HG03520 (cell line): ENCODE results near the gene GMPPB.
"Not testable (repeated sequence)": the region's sequence is repeated elsewhere in the genome, so short reads cannot be mapped to it uniquely, and the experiment has no call there.

Source experiments
- ATAC-seq: cut with Tn5 transposase; IDR thresholded peaks from one replicate; pipeline ENCODE4 v1.9.1; 2021; ENCODE audit warnings: mild to moderate bottlenecking, moderate library complexity; ENCODE audit not compliant: unreplicated experiment

The GMPPB gene

GRCh38 chr3:49723628-49724551 is at the start of gene GMPPB:
TSS of gene GMPPB (minus strand) at chr3:49723951. CDS start at chr3:49723726, 225 bp downstream.
- ATAC-seq = peak; percentile 77

GRCh38 chr3:49772703-49773102 is 49.0 kb upstream of the GMPPB start:
- ATAC-seq = no peak

GRCh38 chr3:49771340-49771938 is 47.7 kb upstream of the GMPPB start:
- ATAC-seq = no peak

- no peak for ATAC-seq
Observed at GRCh38 chr3:49769926-49770325, 46.2 kb upstream of the GMPPB start.

- ATAC-seq = no peak
Observed at GRCh38 chr3:49769286-49769915, 45.6 kb upstream of the GMPPB start.

- no peak for ATAC-seq
Observed at GRCh38 chr3:49763981-49764380, 40.2 kb upstream of the GMPPB start.

- ATAC-seq = no peak
Observed at GRCh38 chr3:49761661-49762060, 37.9 kb upstream of the GMPPB start.

GRCh38 chr3:49759226-49759625 is 35.5 kb upstream of the GMPPB start:
- ATAC-seq = no peak

GRCh38 chr3:49757197-49757596 is 33.4 kb upstream of the GMPPB start:
- no peak for ATAC-seq

GRCh38 chr3:49756036-49756435 is 32.3 kb upstream of the GMPPB start:
- ATAC-seq = no peak

GRCh38 chr3:49754536-49754935 is 30.8 kb upstream of the GMPPB start:
- ATAC-seq = no peak

GRCh38 chr3:49751501-49751900 is 27.8 kb upstream of the GMPPB start:
- no peak for ATAC-seq

GRCh38 chr3:49750056-49750455 is 26.3 kb upstream of the GMPPB start:
- ATAC-seq = no peak

GRCh38 chr3:49748874-49749273 is 25.1 kb upstream of the GMPPB start:
- not testable (repeated sequence) for ATAC-seq

GRCh38 chr3:49747792-49748480 is 24.2 kb upstream of the GMPPB start:
- ATAC-seq = no peak

- ATAC-seq = no peak
Observed at GRCh38 chr3:49745986-49746385, 22.2 kb upstream of the GMPPB start.

GRCh38 chr3:49740427-49740826 is 16.7 kb upstream of the GMPPB start:
- no peak for ATAC-seq

- ATAC-seq = no peak
Observed at GRCh38 chr3:49738067-49738713, 14.4 kb upstream of the GMPPB start.

- no peak for ATAC-seq
Observed at GRCh38 chr3:49734752-49735151, 11.0 kb upstream of the GMPPB start.

- ATAC-seq = no peak
Observed at GRCh38 chr3:49733551-49733950, 9.8 kb upstream of the GMPPB start.

- no peak for ATAC-seq
Observed at GRCh38 chr3:49732597-49732996, 8.8 kb upstream of the GMPPB start.
